ENCODE measurements around the gene LAMA5.

GRCh38 chr20:62301773-62302340, 65.3 kb downstream of the LAMA5 start:
- peak; percentile 78 for TF ChIP-seq CTCF (IDR thresholded peaks at IDR 0.05; ENCODE audit: insufficient read depth, low read length, poor library complexity, severe bottlenecking)
- TF ChIP-seq EZH2phosphoT487 (conservative IDR thresholded peaks at IDR 0.05; ENCODE audit: low read length): no peak

All from SU-DHL-6 (cell line).